NCI-H2196 (cell line): ENCODE data around the gene GALR2.

ENCODE experiments used
- DNase-seq: peaks from one replicate; lab custom pipeline; 2025; ENCODE audit not compliant: unreplicated experiment; lab: John Stamatoyannopoulos, UW

GALR2 gene

GRCh38 chr17:76092526-76093413 is 18.2 kb downstream of the GALR2 start:
- no peak for DNase-seq

GRCh38 chr17:76094046-76094445 is 19.5 kb downstream of the GALR2 start:
- DNase-seq: no peak

GRCh38 chr17:76095943-76096342 is 21.4 kb downstream of the GALR2 start:
- DNase-seq: no peak

- no peak for DNase-seq
Measured at GRCh38 chr17:76097716-76098295, 23.2 kb downstream of the GALR2 start.

GRCh38 chr17:76102944-76103273 is 28.3 kb downstream of the GALR2 start:
- DNase-seq: no peak

GRCh38 chr17:76103274-76104139 is 28.9 kb downstream of the GALR2 start, which contains the start of gene EXOC7:
EXOC7 (minus strand) TSS chr17:76103787; CDS start chr17:76103692, 95 bp downstream.
- DNase-seq: peak; percentile 99

- no peak for DNase-seq
Measured at GRCh38 chr17:76104140-76104895, 29.7 kb downstream of the GALR2 start.

- DNase-seq: no peak
Measured at GRCh38 chr17:76104896-76105231, 30.3 kb downstream of the GALR2 start.

GRCh38 chr17:76106703-76107102 is 32.1 kb downstream of the GALR2 start:
- DNase-seq: no peak

- no peak for DNase-seq
Measured at GRCh38 chr17:76107509-76107908, 32.9 kb downstream of the GALR2 start.

- no peak for DNase-seq
Measured at GRCh38 chr17:76111956-76112355, 37.4 kb downstream of the GALR2 start.

GRCh38 chr17:76115138-76115754 is 40.7 kb downstream of the GALR2 start:
- DNase-seq: no peak

- no peak for DNase-seq
Measured at GRCh38 chr17:76119409-76120371, 45.1 kb downstream of the GALR2 start.

- DNase-seq: no peak
Measured at GRCh38 chr17:76120658-76121008, 46.1 kb downstream of the GALR2 start.

GRCh38 chr17:76121932-76122430 is 47.4 kb downstream of the GALR2 start:
- no peak for DNase-seq

- DNase-seq: no peak
Measured at GRCh38 chr17:76122431-76123190, 48.0 kb downstream of the GALR2 start.

GRCh38 chr17:76123191-76123499 is 48.6 kb downstream of the GALR2 start:
- DNase-seq: no peak

GRCh38 chr17:76123749-76124581 is 49.4 kb downstream of the GALR2 start:
- DNase-seq: no peak
